RWPE1 (cell line): ENCODE measurements around the gene HSD17B3.

Experiments used
- CTCF ChIA-PET: fragments of 350-600 bp; sonication (Branson Sonifier 250); formaldehyde crosslinking; extraction: SDS; loops from one replicate; lab custom pipeline; 2021; lab: Yijun Ruan, JAX
- POLR2A ChIA-PET: fragments of 400-600 bp; formaldehyde crosslinking; extraction: SDS; loops from one replicate; lab custom pipeline; 2020; ENCODE audit warnings: antibody characterized with exemption; ENCODE audit not compliant: low non-redundant PET; lab: Yijun Ruan, JAX
- DNase-seq: peaks from one replicate; pipeline ENCODE4 v3.0.0; 2012; ENCODE audit warnings: low spot score
- H3K27ac ChIP-seq: fragments of 450-650 bp; 2 replicates; pipeline ENCODE4 v1.5.1; 2017
- CTCF ChIP-seq: fragments of 450-650 bp; conservative IDR thresholded peaks from 2 replicates; pipeline ENCODE4 v1.5.1; 2017; ENCODE audit warnings: low read depth, mild to moderate bottlenecking

HSD17B3 gene

GRCh38 chr9:96302021-96302420, at the start of gene HSD17B3:
Gene HSD17B3 (minus strand): TSS chr9:96302176. CDS start chr9:96302104, 72 bp downstream.
- DNase-seq: peak; percentile 69
- POLR2A ChIA-PET: no interaction called here
- peak within 1 kb of the TSS; percentile 57 for H3K27ac ChIP-seq
- TF ChIP-seq CTCF: no peak
- CTCF ChIA-PET: interaction anchor here (0.6 to 2.5 kb wide), 4 partner anchors 15 to 102 kb away, joined by 3 to 8 read pairs (median 4); no protein-coding TSS in a partner anchor

GRCh38 chr9:96350866-96351265, 48.9 kb upstream of the HSD17B3 start:
- TF ChIP-seq CTCF: no peak
- H3K27ac ChIP-seq: no peak overlapping the region
- CTCF ChIA-PET: interaction anchor here (1.0 kb wide), 1 partner anchor 23 kb away, joined by 7 read pairs; no protein-coding TSS in a partner anchor
- POLR2A ChIA-PET: no interaction called here
- DNase-seq: no peak

DNA sequence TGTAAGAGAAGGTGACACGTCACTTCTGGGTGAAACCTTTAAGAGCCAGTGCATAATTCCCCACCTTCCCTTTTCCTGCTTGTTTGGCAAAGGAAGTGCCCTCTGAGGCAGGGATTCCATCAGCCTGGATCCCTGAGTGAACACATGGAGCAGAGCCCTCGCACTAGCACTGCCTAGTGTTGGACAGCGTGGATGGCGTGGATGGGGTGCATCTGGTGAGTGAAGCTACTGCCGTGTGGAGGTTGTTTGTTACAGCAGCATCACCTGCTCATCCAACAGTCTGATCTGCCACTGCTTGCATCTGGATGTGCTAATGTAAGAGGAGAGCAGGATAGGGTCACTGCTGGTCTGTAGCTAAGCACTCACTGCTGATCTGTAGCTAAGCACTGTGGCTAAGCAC, 46.3 kb upstream of the HSD17B3 start:
- H3K27ac ChIP-seq: no peak overlapping the region
- POLR2A ChIA-PET: no interaction called here
- TF ChIP-seq CTCF: no peak
- CTCF ChIA-PET: interaction anchor here (1.0 kb wide), 1 partner anchor 20 kb away, joined by 5 read pairs; no protein-coding TSS in a partner anchor
- no peak for DNase-seq

DNA sequence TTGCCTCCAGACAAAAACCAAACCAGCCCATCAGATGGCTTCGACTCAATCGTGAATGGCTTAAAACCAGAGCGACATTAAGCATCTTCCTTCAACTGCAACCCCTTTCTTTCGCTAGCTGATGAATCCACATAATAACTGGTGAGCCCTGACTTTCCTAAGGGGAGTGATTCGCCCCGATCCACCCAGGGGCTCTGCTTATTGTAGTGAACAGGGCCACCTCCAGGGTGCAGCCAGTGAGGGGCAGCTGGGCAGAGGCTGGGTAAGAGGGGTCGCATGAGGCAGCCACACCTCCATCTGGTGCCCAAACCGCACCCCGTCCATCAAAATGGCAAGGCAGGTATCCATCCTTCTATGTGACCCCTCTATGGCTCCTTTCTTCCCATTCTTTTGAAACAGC, 43.6 kb upstream of the HSD17B3 start:
- no peak for TF ChIP-seq CTCF
- peak overlapping the region; percentile 45 for H3K27ac ChIP-seq
- no peak for DNase-seq
- ChIA-PET POLR2A (no interaction called here), CTCF (interaction anchor here (0.6 kb wide), 2 partner anchors 11 to 212 kb away, joined by 3 to 4 read pairs; no protein-coding TSS in a partner anchor)

- H3K27ac ChIP-seq: peak overlapping the region; percentile 61
- no peak for TF ChIP-seq CTCF
- POLR2A ChIA-PET: interaction anchor here (0.6 kb wide), 1 partner anchor 32 kb away, joined by 6 read pairs; no protein-coding TSS in a partner anchor
- peak; percentile 97 for DNase-seq
- CTCF ChIA-PET: interaction anchor here (0.6 kb wide), 2 partner anchors 10 to 17 kb away, joined by 3 to 4 read pairs; no protein-coding TSS in a partner anchor
Measured at GRCh38 chr9:96344458-96345180, 42.6 kb upstream of the HSD17B3 start.

GRCh38 chr9:96343515-96344360, 41.8 kb upstream of the HSD17B3 start:
- no peak overlapping the region for H3K27ac ChIP-seq
- no peak for TF ChIP-seq CTCF
- no peak for DNase-seq
- ChIA-PET CTCF (interaction anchor here (0.8 to 0.9 kb wide), 2 partner anchors 8 to 16 kb away, joined by 3 read pairs; no protein-coding TSS in a partner anchor), POLR2A (no interaction called here)
